Thyroid gland (tissue), 4 donors: Measurements from ENCODE around the gene NPBWR2.

ENCODE experiments used
- POLR2A ChIP-seq, 2 donors: fragments of 450-650 bp; IDR thresholded peaks; one replicate each; pipeline ENCODE4 v1.6.1; 2017; ENCODE audit warnings: antibody characterized with exemption in 2 of 2, mild to moderate bottlenecking in 2 of 2, moderate library complexity in 1 of 2
- TF ChIP-seq, protein P1 (sequence below), 6 experiments: fragments of 200-600 bp in 3 of 6; fragments of 450-650 bp in 3 of 6; sonication (generic) in 3 of 6; IDR thresholded peaks; one replicate each; pipeline ENCODE4 v1.5.1; 2016 to 2019; ENCODE audit warnings: antibody characterized with exemption in 6 of 6, mild to moderate bottlenecking in 2 of 6, inconsistent platforms in 1 of 6, moderate library complexity in 1 of 6

DNA sequence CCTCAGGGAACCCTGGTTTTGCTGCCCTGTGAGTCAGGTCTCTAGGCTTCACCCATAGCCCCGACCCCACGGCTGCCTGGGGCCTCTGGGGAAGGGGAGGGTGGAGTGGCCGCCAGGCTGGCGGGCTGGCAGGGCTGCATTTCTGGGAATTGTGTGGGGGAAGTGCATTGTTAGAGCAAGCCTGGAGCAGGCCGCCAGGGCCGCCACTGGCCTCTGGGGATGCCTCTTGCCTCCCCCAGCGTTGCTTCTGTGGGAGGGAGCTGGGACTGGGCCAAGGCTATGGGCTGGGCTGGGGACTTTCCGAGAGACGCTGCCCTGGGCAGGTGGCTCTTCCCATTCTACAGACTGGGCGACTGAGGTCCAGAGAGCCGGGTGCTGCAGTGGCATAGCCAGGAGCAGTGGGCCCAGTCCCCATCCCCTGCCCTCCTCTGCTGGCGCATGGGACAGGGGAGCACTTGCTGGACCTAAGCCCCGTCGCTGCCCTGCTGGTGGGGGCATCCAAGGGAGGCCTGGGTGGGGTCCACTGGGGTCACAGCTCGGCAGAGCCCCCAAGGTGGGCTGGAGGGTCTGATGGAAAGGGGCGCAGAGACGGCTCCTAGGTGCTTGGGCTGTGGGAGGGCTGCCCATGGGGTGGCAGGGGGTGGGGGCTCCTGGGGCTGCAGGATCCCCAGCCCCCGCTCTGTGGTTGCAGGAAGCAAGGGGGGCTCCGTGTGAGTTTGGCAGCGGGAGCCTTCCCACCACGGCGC is 51.3 kb downstream of the NPBWR2 start:
- no peak for TF ChIP-seq POLR2A (IDR thresholded peaks at IDR 0.05)
- TF ChIP-seq, protein P1, sequence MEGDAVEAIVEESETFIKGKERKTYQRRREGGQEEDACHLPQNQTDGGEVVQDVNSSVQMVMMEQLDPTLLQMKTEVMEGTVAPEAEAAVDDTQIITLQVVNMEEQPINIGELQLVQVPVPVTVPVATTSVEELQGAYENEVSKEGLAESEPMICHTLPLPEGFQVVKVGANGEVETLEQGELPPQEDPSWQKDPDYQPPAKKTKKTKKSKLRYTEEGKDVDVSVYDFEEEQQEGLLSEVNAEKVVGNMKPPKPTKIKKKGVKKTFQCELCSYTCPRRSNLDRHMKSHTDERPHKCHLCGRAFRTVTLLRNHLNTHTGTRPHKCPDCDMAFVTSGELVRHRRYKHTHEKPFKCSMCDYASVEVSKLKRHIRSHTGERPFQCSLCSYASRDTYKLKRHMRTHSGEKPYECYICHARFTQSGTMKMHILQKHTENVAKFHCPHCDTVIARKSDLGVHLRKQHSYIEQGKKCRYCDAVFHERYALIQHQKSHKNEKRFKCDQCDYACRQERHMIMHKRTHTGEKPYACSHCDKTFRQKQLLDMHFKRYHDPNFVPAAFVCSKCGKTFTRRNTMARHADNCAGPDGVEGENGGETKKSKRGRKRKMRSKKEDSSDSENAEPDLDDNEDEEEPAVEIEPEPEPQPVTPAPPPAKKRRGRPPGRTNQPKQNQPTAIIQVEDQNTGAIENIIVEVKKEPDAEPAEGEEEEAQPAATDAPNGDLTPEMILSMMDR (IDR thresholded peaks at IDR 0.05): no peak
